ENCODE measurements around the gene ZFP1.
"Not testable (repeated sequence)": the region's sequence is repeated elsewhere in the genome, so short reads cannot be mapped to it uniquely, and the experiment has no call there.

The ZFP1 gene

DNA sequence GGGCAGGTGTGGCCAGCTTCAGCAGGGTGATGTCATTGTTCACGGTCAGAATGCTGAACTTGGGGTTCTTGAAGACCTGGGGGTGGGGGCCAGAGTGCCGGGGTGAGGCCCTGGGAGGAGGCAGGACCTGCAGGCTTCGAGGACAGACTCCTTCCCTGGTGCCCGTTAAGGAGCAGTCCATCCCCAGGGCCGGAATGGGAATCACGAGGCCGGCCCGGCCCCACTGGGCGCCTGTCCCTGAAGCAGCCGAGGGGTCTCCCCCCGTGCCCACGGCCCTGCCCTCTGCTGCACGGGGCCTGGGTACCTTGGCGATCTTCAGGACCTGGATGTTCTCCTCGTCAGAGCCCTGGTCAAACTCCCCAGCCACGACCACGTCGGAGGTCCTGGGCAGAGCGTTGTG, 57.1 kb downstream of the ZFP1 start:
- DNase-seq = not testable (repeated sequence)

DNA sequence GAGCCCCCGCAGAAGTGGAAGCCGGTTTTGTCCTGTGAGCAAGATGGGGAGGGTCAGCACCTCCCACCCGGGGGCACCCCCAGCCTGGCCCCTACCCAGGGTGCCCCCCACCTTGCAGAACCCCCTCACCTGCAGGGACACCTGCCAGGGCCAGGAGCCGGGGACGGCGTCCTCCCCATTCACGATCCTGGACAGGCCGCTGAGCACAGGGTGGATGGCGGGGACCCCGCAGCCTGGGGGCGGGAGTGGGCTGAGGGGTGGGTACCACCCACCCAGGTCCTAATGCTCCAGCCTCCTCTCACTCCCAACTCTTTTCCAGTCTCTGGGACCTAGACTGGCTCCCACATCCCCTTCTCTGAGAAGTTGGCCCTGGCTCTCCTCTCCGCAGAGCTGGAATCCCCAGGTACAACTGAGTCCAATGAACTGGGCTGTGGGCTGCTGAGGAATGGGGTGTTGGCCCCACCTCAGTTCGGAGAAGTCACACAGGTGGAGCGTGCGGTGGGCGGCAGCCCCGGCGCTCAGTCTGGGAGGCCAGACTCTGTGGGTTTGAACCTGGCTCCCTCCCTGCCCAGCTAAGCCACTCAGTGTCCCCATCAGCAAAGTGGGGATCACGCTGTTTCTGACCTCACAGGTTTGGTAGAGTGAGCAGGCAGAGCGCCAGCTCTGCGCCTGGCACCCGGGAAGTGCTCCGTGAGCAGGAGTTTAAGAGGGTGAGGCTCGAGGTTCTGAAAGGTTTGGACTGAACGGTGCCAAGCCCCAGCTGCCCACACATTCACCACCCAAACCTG, 57.8 kb downstream of the ZFP1 start:
- not testable (repeated sequence) for DNase-seq

DNA sequence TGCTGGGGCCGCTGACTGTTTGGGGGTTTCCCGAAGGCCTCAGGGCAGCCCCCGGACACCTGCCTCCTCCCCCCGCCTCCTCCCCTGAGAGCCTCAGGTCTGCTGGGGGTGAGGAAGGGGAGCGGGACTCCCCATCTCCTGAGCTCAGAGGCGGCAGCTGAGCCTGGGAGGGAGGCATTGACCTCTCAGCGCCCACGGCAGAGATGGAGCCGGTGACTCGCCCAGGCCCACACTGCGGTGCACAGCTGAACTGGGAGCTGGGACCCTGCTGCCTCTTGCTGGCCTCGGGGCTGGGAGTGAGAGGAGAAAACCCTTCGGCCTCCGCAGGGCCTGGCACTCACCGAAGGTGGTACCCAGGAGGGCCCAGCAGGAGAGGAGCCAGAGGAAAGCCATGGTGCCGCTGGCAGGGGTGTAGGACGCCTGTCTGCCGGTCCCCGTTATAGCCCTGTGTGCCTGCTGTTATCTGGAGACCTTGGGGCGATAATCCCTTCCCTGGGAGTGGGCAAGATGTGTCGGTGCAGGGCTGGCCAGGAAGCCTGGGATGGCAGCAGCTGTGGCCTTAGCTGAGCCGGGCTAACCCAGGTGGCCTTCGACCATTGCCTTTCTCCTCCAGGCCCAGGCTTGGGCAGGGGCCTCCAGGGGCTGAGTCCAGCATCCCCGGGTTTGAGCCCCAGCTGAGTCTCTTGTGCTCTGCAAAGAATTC, 58.6 kb downstream of the ZFP1 start, which contains the start of gene CTRB2:
Gene CTRB2 (minus strand): TSS at position 413 of the 703 bp plus-strand sequence. CDS start 20 bp downstream, at position 393.
- DNase-seq = no peak

DNA sequence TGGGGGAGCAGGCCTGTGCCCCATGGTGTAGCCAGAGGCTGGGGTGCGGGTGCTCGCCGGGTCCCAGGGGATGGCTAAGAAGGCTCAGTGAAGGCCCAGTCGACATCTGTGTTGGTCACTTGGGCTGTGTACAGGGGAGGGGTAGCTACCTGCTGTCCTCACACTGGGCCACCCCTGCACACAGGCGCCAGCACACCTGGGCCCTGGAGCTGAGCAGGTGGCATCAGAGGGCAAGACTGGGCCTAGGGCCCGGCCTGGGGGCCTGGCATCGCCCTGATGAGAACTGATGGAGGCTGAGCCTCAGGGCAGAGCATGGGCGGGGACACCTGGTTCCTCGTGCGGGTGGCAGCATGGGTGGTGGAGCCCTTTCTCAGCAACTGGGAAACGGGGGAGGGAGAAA, 59.5 kb downstream of the ZFP1 start:
- no peak for DNase-seq

DNA sequence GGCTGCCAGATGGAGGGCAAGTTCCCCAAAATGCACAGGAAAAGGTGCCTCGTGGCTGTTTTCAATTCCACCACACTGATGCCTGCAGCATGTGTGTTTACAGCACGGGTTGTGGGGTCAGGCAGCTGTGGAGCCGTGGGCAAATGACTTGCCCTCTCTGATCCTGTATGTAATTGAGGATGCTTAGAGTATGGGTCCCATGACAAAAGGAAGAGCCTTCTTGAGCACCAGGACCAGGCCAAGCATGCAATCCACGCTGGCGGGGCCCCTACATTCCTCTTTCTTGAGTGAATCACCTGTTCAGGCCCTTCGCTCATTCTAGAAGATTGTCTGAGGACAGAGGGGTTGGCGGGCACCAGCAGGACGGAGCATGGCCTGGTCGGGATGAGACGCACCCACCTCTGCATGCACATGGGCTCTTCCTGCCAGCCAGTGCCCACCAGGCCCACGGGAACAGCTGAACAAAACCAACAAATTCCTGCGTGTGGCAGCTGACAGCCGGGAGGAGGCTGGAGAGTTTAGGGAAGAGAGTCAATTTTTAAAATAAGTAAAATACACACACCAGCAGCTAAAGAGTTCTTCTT, 60.0 kb downstream of the ZFP1 start:
- DNase-seq = no peak

DNA sequence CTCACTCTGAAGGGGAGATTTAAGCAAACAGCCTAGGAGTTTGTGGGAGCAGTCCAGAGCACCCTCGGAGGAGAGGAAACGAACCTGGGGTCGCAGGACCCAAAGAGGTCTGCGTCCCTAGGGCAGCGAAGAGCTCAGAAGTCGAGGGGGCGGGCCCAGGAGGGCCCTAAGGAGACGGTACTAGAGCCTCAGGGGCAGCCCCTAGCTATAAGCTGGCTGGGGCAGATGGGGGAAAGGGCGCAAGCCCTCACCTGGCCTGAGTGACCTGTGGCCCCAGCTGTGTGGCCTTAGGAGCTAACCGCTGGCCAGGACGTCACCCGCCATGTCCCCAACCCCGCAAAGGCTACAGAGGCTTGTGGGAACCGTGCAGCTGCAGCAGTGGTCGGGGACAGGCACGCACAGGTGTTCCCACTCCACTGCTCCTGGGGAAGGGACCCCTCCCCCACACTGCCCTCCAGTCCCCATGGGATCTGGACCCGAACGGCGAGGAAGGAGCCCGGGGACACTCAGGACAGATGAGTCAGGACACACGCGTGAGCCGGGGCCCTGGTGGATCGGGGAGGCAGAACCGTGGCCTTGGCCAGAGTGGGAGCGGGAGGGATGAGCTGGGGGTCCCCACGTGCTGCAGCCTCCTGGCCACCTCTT, 60.7 kb downstream of the ZFP1 start:
- DNase-seq = no peak

DNA sequence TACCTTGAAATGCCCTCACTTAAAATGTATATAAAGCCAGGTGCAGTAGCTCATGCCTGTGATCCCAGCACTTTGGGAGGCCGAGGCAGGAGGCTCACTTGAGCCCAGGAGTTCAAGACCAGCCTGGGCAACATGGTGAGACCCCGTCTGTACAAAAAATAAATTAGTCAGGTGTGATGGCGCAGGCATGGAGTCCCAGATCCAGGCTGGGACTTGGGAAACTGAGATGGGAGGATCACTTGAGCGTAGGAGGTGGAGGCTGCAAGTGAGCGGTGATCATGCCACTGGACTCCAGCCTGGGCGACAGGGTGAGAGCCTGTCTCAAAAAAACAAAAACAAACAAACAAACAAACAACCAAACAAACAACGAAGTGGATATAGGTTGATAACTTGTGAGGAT, 61.2 kb downstream of the ZFP1 start:
- DNase-seq = not testable (repeated sequence)

DNA sequence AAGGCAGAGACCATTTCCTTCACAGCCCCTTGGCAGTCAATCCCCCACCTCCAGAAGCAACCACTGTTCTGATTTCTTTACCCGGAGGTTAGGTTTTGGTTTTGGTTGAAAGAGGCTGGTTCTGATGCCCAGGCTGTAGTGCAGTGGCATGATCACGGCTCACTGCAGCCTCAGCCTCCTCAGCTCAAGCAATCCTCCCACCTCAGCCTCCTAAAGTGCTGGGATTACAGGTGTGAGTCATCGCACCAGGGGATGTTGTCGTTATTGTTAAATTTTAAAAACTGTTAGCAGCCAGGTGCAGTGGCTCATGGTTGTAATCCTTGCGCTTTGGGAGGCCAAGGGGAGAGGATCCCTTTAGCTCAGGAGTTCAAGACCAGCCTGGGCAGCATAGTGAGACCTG, 61.6 kb downstream of the ZFP1 start:
- DNase-seq = no peak

DNA sequence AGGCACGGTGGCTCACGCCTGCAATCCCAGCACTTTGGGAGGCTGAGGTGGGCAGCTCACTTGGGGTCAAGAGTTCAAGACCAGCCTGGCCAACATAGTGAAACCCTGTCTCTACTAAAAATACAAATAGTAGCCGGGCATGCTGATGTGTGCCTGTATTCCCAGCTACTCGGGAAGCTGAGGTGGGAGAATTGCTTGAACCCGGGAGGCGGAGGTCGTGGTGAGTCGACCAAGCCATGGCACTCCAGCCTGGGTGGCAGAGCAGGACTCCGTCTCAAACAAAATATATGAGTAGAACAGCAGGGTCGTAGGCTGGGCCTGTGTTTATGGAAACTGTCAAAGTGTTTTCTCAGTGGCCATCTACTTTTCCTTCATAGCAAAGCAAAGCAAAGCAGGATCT, 63.0 kb downstream of the ZFP1 start:
- not testable (repeated sequence) for DNase-seq

DNA sequence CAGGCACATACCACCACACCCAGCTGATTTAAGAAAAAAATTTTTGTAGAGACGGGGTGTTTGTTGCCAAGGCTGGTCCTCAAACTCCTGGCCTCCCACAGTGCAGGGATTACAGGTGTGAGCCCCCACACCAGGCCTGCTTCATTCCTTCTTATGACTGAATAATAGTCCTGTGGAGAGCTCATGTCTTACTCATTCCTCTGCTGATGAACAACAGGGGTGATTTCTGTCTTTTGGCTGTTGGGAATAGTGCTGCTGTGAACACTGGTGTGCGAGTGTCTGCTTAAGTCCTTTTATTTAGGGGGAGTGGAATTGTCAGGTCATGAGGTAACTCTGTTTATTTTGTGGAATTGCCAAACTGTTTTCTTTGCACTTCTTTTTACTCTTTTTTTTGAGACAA, 67.8 kb downstream of the ZFP1 start:
- no peak for DNase-seq

DNA sequence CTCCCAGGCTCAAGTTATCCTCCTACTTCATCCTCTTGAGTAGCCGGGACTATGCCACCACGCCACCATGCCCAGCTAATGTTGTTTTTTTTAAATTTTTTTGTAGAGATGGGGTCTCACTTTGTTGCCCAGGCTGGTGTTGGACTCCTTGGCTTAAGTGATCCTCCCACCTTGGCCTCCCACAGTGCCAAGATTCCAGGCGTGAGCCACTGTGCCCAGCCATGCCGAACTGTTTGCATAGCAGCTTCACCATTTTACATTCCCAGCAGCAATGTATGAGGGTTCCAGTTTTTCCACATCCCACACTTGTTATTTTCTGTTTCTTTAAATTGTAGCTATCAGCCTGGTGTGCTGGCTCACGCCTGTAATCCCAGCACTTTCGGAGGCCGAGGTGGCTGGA, 68.3 kb downstream of the ZFP1 start:
- DNase-seq = no peak

DNA sequence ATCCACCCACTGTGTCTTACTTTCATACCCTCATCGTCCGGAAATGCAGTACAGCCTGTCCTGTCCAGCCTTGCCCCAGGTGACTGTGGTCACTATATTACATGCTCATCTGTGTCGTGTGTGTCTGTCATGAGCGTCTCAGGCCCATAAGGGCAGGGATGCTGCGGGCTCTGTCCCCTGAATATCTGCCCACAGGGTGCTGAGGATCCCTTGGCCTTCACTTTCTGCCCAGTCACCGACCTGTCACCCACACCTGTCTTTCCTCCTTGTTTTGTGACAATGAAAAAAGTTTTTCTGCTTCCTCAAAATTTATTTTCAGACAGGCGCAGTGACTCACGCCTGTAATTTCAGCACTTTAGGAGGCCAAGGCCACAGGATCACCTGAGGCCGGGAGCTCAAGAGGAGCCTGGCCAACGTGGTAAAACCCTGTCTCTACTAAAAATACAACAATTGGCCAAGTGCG, 69.1 kb downstream of the ZFP1 start:
- DNase-seq = no peak

DNA sequence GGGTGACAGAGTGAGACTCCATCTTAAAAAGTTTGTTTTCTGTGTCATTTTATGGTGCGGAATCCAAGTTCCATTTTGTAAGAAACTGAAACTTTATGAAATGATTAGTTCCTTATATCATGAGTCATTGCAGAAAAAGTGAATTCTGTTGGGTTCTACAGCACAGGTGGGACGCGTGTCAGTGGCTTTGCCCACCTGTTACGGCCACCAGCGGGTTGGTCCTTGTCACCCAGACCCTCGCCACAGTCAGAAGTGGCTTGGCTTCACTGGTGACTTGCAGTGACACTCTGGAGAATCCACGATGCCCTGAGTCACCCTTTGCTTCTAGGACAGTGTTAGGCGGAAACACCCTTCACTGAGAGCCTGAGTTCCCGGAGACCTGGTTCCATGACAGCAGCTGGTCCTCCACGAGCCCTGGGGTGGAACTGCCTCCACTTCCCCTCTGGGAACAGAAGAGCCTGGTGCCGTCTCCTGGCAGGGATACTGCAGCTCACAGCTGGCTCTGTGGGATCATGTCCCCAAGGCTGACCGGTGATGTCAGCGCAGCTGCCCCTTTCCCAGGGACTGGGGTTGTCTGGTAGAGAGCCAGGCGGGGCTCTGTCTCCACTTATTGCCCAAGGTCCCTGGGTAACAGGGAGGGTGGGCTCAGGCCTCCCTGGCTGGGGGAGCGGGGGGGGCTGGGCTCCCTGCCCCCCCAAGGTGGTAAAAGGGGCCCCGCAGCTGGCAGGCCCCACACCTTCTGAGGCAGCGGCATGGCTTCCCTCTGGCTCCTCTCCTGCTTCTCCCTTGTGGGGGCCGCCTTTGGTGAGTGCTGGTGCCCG, 70.1 kb downstream of the ZFP1 start, which contains the start of gene CTRB1:
Gene CTRB1 (plus strand): TSS at position 733 of the 821 bp plus-strand sequence. CDS start 20 bp downstream, at position 753.
- no peak for DNase-seq

DNA sequence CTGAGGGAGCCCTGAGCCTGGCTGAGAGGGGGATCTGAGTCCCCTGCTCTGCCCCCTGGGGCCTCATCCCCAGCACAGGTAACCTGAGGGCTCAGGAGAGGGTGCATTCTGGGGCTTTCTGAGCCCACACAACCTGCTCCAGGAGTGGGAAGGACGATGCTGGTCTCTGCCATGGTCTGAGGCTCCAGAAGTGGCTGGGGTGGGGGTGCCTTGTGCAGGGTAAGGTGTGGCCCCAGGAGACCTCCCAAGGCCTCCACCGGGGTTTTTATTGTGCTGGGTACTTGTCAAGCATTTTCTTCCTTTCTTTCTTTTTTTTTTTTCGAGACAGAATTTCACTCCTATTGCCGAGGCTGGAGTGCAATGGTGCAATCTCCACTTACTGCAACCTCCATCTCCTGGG, 70.8 kb downstream of the ZFP1 start:
- no peak for DNase-seq

DNA sequence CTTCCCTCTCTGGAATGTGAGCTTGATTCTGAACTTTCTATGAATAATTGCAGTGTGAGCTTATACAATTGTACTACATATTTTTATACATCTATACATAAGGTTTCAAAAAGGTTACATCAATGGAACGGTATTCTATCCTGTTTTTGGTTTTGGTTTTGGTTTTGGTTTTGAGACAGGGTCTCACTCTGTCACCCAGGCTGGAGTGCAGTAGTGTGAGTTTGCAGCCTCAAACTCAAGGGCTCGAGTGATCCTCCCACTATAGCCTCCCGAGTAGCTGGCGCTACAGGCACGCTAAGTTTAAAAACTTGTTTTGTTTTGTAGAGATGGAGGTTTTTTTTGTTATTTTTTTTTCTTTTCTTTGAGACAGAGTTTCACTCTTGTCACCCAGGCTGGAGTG, 71.5 kb downstream of the ZFP1 start:
- no peak for DNase-seq
